HL-60 (cell line): Measurements from ENCODE around the gene ENPP5.

Source experiments
- DNase-seq, 2 experiments: peaks; one replicate each; pipeline ENCODE4 v3.0.0-alpha.2; 2010 to 2020; ENCODE audit warnings: low read depth in 1 of 2, low spot score in 1 of 2
- H3K27ac ChIP-seq: fragments of 250-450 bp; sonication (Bioruptor Pico); replicated peaks from 2 replicates; pipeline ENCODE4 v1.5.1; 2020; ENCODE audit warnings: mild to moderate bottlenecking, moderate library complexity
- H3K27me3 ChIP-seq: fragments of 250-450 bp; sonication (Bioruptor Pico); 2 replicates; pipeline ENCODE4 v1.5.1; 2021; ENCODE audit warnings: mild to moderate bottlenecking, moderate library complexity; ENCODE audit not compliant: insufficient read depth, poor library complexity, severe bottlenecking
- H3K4me3 ChIP-seq: replicated peaks from 2 replicates; pipeline ENCODE4 v1.5.1; 2011; ENCODE audit warnings: mild to moderate bottlenecking, control low read depth, low read length; ENCODE audit not compliant: insufficient read depth
- CTCF ChIP-seq: IDR thresholded peaks from one replicate; pipeline ENCODE4 v1.5.1; 2011; ENCODE audit warnings: low read length, control low read depth, inconsistent platforms; ENCODE audit not compliant: insufficient read depth
- GABPA ChIP-seq: IDR thresholded peaks from 2 replicates; pipeline ENCODE4 v1.6.1; 2012; ENCODE audit warnings: low read depth
- POLR2AphosphoS5 ChIP-seq: IDR thresholded peaks from 2 replicates; pipeline ENCODE4 v1.6.1; 2012; ENCODE audit warnings: low read depth
- REST ChIP-seq: IDR thresholded peaks from 2 replicates; pipeline ENCODE4 v1.6.1; 2012; ENCODE audit warnings: low read depth; ENCODE audit not compliant: insufficient replicate concordance
- SPI1 ChIP-seq: IDR thresholded peaks from 2 replicates; pipeline ENCODE4 v1.6.1; 2012; ENCODE audit warnings: low read depth, mild to moderate bottlenecking, borderline replicate concordance

The ENPP5 gene

GRCh38 chr6:46215213-46215612 is 44.4 kb upstream of the ENPP5 start:
- DNase-seq = no peak
- no peaks in the 10 kb centered on the region for H3K27me3 ChIP-seq
- no peak for TF ChIP-seq POLR2AphosphoS5
- no peak for TF ChIP-seq GABPA
- no peak for TF ChIP-seq REST
- TF ChIP-seq SPI1 = no peak
- TF ChIP-seq CTCF = no peak
- no peak overlapping the region for H3K27ac ChIP-seq
- no peak overlapping the region for H3K4me3 ChIP-seq

- no peak for TF ChIP-seq SPI1
- TF ChIP-seq REST = no peak
- DNase-seq = no peak
- Histone ChIP-seq H3K27ac (no peak overlapping the region), H3K27me3 (no peaks in the 10 kb centered on the region), H3K4me3 (no peak overlapping the region)
These were observed 41.1 kb upstream of the ENPP5 start for GRCh38 chr6:46211917-46212316.

GRCh38 chr6:46210294-46210693 is 39.5 kb upstream of the ENPP5 start:
- no peaks in the 10 kb centered on the region for H3K27me3 ChIP-seq
- H3K4me3 ChIP-seq = no peak overlapping the region
- no peak for TF ChIP-seq REST
- DNase-seq = no peak
- no peak overlapping the region for H3K27ac ChIP-seq

GRCh38 chr6:46208303-46208702 is 37.5 kb upstream of the ENPP5 start:
- DNase-seq = no peak
- Histone ChIP-seq H3K27me3 (no peaks in the 10 kb centered on the region), H3K4me3 (no peak overlapping the region), H3K27ac (no peak overlapping the region)
- TF ChIP-seq CTCF (no peak), REST (no peak), POLR2AphosphoS5 (no peak)
